NCI-H128 (cell line): ENCODE results near the gene LAMP5.

ENCODE experiments used
- DNase-seq: peaks from one replicate; lab custom pipeline; 2025; ENCODE audit not compliant: unreplicated experiment; lab: John Stamatoyannopoulos, UW

Gene LAMP5

DNA sequence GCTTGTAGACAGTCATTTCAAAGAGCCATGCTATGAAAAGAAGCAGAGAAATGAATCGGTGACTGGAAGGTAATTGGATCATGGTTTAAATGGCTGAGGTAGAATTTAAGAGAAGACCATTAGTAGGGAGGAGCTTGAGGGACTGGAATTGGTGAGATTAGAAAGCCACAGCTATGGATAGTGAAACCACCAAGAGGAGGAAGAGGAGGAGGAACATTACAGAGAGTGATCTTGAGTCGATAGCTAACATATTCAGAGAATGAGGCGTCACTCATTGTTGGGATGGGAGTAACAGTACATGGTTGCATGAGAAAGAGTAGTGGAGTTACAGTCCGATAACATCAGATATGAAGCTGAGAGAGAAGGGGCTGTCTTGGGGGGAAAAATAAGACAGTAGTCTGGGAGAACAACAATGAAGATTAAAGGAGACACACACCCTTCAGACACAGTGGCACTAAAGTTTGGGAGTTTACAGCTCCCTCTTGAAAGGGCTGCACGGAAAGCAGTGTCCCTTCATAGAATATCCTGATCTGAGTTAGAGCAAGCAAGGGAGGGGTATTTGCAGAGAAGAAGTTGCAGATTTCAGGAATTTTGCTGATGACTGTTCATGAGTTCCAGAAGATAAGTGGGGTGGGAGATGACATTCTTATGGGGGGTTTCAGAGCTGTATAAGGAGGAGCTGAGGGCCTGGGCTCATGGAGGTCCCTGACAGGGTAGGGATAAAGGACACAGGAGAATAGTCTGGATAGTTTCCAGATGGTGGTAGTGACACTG lies 15.1 kb upstream of the LAMP5 start:
- DNase-seq: no peak

GRCh38 chr20:9500121-9500520 lies 14.3 kb upstream of the LAMP5 start:
- DNase-seq: no peak

- DNase-seq: no peak
Observed at GRCh38 chr20:9501473-9501872, 12.9 kb upstream of the LAMP5 start.

- no peak for DNase-seq
Observed at GRCh38 chr20:9503526-9504245, 10.7 kb upstream of the LAMP5 start.

DNA sequence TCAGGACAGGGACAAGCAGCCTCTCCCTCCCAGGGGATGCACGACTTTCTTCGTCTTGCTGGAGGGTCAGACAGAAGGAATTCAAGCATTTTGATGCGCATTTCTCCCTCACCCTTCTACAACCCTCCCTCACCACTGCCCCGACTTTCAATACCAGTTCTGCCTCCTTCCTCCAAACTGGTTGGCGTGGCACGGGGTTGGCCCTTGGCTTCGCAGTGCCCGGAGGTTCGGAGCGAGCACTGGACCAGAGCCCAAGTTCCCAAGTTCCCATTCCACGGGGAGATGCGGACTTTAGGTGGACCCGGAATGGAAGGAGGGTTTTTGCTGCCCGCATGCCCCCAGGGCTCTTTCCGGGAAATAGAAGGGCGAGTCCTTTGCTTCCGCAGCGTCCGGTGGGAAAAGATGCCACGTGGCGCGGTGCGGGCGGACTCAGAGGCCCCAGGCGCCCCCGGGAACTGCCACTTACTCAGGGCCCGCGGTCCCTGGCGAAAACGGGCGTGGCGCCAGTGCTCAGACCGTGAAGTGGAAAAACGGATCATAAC lies 8.0 kb upstream of the LAMP5 start:
- no peak for DNase-seq

DNA sequence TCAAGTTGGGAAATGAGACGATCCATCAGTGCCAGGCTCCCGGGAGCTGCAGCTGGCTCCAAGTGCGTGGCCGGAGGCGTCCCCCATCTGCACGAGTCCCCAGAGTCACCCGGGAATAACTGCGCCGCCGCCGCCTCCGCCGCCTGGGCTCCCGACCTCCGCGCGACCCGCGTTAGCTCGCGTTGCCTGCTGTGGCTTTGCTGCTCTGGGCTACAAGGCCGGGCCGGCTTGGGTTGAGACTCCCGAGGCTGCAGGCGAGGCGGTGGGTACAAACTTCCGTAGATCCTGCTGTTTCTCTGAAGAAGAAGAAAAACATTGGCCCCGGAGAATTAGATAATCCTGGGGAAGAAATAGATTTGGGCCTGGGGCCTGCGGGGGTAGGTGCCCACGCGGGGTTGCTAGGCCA lies 7.4 kb upstream of the LAMP5 start:
- DNase-seq: no peak

GRCh38 chr20:9507544-9508239 lies 6.7 kb upstream of the LAMP5 start:
- DNase-seq: no peak

DNA sequence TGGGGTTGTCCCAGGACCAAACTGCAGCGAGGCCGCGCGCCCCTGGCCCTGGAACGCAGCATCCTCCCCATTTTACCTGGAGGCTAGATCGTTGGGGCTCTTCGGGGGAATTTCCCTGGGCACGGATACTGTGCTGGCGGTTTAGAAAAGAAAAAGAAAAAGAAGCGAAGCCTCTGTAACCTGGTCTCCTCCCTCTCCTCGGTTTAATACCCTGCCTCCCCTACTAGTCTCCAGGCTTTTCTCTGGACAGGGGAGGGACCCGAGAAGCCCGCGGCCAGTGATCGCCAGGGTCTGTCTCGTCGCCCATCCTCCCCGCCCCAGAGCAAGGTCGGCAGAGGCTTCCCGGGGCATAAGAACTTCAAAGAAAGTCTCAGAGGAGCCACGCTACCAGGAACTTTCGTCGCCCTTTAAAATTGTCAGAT lies 6.1 kb upstream of the LAMP5 start:
- no peak for DNase-seq

DNA sequence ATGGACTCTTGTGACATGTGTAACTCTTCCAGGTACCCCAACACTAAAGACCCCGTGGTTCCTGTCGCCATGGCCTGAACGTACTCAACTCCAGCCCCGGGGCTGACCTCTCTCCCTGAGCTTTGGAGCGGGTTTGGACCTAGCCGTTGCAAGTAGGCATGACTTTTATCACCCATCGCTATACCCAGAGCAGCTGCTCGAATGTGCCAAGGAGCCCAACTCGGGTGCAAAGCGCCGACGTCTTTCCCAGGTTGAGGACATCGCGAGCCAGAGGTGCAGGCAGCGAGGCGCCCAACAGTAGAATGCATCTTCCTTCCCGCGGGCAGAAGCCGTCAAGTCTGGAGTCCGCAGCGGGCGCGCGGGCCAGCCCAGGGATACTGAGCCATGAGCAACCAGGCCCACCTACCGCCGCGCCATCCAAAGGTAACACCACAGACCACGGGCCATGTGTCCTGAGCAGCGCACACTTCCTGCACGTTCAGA lies 5.7 kb upstream of the LAMP5 start:
- no peak for DNase-seq

- no peak for DNase-seq
Observed at GRCh38 chr20:9509246-9509645, 5.1 kb upstream of the LAMP5 start.

- no peak for DNase-seq
Observed at GRCh38 chr20:9510911-9511310, 3.5 kb upstream of the LAMP5 start.

DNA sequence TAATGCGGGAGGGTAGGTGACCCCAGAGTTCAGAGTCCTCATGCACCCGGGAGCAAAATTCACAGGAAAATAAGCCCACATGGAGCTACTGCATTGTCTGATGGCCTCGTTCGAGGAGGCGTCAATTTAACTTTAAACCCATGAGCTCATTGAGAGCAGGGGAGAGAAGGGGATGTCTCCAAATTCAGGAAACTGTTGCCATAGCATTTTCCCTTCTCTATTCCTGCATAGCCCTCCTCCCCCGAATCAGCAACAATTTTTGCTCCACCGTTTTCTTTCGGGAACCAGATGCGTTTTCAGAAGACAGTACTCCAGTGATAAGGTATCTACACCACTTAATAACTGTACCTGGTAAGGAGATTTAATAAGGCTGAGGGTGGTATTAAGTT lies 324 bp upstream of the LAMP5 start:
- DNase-seq: no peak

- no peak for DNase-seq
Observed at GRCh38 chr20:9515214-9515585, 810 bp downstream of the LAMP5 start.

- DNase-seq: no peak
Observed at GRCh38 chr20:9515741-9516233, 1.4 kb downstream of the LAMP5 start.

DNA sequence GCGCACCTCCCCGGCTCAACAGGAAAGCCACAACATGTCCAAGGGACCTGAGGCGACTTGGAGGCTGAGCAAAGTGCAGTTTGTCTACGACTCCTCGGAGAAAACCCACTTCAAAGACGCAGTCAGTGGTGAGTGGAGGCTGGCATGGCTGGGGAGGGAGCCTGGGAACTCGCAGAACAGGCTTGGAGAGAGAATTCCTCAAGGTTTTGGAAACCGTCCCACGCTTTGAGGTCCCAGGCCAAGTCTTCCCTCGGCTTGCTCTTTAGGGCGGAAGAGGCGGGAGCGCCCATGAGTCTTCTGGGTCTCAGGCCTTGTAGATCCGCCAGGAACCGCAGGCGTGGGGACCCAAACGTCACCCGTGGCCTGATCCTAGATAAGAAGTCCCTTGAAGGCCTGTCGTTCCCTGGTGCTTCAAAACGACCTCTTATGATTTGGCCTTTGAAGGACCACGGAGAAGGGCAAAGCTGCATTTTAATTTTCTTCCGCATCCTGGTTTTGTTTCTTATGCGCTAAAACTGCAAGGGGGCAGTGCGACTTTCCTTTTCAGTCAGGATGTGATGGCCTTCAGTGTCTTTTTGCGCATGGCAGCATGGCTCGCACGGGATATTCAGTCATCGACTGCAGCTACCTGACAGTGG lies 2.0 kb downstream of the LAMP5 start:
- no peak for DNase-seq

DNA sequence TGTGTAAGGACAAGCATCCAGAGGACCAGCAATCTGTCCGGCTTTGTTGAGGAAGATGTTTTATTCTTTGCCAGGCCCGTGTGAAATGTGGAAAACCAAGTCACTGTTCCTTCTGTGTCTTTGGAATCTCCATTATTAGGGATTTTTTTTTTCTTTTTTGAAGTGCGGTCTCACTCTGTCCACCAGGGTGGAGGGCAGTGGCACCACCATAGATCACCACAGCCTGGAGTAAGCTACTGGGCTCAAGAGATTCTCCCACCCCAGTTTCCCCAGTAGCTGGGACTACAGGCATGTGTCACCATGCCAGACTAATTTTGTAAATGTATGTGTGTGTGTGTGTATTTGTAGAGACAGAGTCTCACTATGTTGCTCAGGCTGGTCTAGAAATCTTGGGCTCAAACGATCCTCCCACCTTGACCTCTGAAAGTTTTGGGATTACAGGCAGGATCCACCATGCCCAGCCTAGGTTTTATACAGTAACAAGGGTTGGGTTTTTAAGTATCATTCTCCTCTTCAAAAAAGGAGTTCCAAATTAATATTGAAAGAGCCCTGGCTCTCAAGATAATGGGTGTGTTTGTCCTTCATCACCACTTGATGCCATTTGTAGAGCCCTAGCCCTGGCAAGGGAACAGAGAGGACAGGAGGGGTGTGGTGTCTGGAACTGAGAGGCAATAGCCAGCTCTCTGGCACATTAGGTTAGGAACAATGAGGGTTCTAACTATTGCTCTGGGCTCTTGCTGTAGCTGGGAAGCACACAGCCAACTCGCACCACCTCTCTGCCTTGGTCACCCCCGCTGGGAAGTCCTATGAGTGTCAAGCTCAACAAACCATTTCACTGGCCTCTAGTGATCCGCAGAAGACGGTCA lies 3.1 kb downstream of the LAMP5 start:
- DNase-seq: no peak

DNA sequence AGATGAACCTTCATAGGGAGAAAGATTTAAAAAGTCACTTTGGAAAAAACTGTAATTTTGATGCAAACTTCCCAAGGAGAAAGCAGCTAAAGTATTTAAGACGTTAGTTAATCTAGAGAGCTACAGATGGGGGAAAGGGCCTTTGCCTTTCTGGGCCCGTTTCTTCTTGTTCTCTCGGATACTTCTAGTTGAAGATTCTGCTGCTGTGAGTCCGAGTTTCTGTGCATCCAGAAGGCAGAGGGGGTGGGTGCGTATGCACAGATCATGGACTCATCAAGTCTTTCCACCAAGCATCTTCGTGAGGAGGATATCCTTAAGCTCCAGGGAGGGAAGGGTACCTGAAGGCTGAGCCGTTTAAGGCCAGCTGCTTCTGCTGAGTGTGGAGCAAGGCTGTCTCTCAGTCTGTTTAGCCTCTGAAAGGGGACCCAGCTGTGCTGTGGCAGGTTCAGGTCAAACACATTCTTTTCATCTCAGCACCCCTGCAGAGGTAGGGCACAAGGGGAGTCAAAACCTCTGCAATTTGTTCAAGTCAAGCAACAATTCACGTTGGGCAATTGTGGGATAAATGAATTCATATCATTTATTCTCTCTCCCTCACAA lies 4.3 kb downstream of the LAMP5 start:
- DNase-seq: no peak

DNA sequence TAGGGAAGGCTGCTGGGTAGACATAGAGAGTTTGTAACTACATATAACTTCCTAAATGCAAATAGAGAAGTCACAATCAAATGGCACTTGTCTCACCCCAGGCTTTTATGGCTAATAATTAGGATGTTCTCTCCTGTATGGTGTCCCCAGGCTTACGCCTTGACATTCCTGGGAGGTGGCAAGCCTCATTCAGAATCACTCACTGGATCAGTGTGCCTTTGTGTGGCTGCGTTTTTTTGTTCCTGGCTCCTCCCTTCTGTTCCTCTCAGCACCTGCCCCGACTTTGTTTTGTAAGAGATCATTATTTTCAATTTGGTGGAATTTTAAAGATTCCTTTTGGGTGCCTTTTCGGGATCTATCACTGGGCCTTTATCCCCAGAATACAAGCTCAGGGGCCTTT lies 5.7 kb downstream of the LAMP5 start:
- DNase-seq: no peak

- DNase-seq: no peak
Observed at GRCh38 chr20:9523636-9524035, 9.2 kb downstream of the LAMP5 start.

GRCh38 chr20:9531581-9531980 lies 17.2 kb downstream of the LAMP5 start:
- DNase-seq: no peak
